ENCODE measurements around the gene EXOG.

- TF ChIP-seq POLR2AphosphoS5 (IDR thresholded peaks at IDR 0.05; ENCODE audit: low read depth, low read length), result no peak
- no peak for TF ChIP-seq TAF1 (IDR thresholded peaks at IDR 0.05; ENCODE audit: borderline replicate concordance, insufficient read depth, low read length)
- TF ChIP-seq REST (IDR thresholded peaks at IDR 0.05; ENCODE audit: insufficient read depth in 1 of 2, low read depth in 2 of 2, low read length in 2 of 2), result no peak
- TF ChIP-seq SIN3A (IDR thresholded peaks at IDR 0.05; ENCODE audit: borderline replicate concordance, insufficient read depth, low read length), result no peak
- no peak for TF ChIP-seq FOXP2 (optimal IDR thresholded peaks at IDR 0.05; ENCODE audit: borderline replicate concordance, extremely low read depth, extremely low read length, insufficient read depth)
Measured at GRCh38 chr3:38551026-38551832, 55.1 kb downstream of the EXOG start.

All from PFSK-1 (cell line).